GM21619 (cell line): ENCODE measurements around the gene MINPP1.
"Not testable (repeated sequence)": the region's sequence is repeated elsewhere in the genome, so short reads cannot be mapped to it uniquely, and the experiment has no call there.

Source experiments
- ATAC-seq: cut with Tn5 transposase; IDR thresholded peaks from one replicate; pipeline ENCODE4 v1.9.1; 2021; ENCODE audit not compliant: unreplicated experiment

Gene MINPP1

DNA sequence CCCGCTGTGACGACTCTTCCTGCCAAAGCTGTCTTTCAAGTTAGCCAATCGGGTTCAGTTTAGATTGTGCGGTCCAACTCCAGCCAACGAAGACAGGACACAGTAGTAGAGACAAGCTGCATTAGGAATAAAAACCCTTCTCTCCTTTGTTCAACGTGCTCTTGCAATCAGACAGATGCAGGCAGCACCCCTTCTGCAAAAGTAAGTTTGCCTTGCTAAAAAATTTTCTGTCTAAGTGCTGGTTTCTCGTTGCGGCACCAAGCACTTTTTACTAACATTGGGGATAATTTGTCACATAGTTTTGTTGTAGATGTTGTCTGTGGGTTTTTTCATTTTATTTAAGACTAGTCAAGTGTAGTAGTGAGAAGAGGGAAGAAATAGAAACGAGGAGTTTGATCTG, 58.1 kb downstream of the MINPP1 start:
- ATAC-seq = no peak

DNA sequence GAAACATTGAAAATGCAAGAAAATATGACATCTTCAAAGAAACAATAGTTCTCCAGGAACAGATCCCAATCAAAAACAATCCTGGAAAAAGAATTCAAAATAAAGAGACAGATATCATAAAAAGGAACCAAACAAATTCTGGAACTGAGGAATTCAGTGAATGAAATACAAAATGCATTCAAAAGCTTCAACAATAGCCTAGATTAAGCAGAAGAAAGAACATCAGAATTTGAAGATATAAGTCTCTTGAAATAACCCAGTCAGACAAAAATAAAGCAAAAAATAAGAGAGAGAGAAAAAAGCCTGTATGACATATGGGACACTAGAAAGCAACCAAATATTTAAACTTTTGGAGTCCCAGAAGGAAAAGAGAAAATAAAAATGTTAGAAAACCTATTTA, 60.3 kb downstream of the MINPP1 start:
- ATAC-seq = no peak

DNA sequence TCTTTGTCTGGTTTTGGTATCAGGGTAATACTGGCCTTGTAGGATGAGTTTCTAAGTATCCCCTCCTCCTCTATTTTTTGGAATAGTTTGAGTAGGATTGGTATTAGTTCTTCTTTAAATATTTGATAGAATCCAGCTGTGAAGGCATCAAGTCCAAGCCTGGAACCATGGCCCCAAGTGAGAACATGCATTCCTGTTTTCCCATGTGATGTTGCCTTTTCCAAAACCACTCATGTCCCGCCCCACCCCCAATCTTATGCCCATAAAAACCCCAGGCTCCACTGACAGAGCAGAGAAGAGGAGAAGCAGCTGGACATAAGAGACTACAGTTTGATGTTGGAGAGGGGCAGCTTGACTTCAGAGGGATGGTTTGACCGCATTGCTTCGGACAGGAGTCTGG, 71.2 kb downstream of the MINPP1 start:
- ATAC-seq = no peak

DNA sequence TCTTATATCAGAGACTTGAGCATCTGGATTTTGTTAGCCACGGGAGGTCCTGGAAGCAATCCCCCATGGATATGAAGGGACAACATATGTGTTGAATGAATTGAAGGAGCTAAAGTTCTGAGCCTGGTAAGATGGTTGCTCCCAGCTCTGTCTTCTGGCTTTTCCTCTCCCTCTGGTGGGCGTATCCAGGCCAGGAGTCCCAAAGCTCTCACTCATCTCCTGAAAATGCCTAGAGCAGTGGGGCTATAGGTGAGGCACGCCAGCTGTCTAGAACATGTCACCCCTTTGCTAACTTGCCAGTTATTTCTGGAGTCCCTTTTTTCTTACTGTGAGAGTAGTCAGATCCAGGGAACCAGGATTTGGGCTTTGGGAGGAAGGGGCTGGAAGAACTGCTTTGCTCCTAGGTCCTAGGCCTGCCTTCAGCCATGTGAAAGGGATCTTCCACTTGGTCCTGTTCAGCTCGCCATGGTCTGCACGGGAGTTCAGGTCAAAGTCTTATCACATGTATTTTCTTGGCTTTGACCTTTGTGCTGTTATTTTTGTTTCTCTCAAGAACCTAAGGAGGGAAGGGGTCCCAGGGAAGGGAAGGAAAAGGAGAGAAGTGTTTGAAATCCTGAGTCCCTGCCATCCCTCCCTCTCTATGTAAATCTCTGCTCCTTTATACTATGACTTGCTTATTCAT, 73.6 kb downstream of the MINPP1 start:
- ATAC-seq = no peak

DNA sequence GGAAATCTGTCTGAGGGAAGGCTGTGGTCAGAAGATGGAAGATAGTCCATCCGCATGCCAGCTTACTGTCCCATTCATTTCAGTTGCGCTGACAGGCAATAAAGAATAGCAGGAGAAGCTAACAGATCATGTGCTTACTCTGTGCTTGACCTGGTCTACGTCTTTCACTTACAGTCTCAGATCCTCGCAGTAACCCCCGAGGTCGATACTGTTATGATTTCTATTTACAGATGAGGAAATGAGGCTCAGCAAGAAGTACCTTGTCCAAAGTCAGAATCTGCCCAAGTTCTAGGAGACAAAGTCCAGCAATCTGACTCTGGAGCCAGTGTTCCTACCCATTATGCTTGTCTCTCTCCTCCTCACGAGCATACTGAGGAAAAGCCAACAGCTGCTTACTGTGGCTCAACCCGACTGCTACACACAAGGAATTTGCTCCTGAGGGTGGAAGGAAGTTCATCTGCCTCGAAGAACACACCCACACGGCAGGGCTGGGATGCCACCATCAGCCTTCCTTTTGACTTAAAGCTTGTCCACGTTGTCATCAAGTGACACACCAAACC, 74.2 kb downstream of the MINPP1 start:
- no peak for ATAC-seq

DNA sequence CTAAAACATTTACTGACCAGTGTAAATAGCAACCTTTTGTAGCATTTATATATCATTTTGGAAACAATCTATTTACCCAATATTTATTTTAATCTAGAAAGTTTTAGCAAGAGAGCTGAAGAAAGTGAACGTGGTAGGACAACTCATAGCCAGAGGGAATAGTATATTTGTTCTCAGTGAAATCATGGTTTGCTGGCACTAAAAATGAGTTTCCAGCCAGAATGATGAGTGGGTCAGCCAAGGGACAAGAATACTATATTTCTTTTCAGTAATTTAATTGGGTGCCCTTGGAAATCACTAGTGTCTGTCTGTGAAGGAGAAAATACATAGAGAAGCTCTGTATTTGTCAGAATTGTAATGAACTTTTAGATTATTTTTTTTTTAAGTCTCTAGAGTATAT, 74.9 kb downstream of the MINPP1 start:
- no peak for ATAC-seq

DNA sequence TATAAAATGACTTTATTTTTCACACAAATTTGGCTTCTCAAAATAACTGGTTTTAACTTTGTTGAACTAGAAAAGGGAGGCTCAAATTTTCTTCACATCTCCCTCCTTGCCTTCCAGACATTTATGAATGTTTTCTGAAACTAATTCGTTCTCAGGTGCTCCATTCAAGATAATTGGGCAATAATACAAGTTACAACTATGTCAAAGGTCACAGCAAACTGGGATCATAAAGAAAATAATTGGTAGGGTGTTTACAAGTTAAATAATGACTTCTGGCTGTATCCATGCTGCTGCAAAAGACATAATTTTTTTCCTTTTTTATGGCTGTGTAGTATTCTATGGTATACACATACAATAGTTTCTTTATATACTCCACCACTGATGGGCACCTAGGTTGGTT, 75.3 kb downstream of the MINPP1 start:
- no peak for ATAC-seq

DNA sequence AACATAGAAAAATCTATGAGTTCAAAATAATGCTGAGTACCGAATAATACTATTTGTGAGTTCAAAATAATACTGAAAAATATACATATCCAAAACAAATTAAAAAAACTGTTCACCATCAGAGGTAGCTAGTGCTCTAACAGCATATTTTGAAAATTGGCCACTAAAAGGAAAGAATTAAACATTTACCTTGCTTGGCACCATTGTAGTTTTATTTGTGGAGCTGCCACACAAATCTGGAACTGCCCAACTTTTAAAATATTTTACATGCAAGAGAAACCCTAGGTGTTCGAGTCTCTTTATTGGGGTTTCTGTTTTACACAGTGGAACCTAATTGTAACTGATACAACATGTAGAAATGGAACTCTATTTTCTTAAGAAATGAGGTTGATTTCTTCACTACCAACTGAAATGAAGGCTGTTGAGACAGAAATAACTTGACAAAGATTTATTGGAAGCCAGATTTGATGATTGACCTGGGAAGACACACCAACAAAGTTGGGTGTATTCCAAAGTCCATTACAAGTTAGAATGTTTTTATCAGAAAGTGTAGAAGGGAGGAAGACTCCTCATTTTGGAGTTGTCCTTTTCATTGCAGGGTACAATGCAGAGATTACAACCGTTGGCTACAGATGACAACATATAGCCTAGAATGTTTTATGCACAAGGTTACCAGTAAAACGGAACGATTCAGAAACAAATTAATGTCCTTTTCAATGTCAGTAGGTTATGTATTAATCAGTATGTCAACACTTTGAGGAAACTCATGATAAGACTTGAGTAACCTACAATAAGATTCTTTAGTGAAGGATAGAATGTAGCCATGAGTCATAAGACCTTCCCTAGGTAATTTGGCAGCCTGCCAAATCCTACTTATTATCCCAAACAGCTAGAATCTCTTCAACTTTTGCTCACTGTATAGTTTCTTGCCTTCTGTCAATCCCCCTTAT, 81.1 kb downstream of the MINPP1 start:
- no peak for ATAC-seq

DNA sequence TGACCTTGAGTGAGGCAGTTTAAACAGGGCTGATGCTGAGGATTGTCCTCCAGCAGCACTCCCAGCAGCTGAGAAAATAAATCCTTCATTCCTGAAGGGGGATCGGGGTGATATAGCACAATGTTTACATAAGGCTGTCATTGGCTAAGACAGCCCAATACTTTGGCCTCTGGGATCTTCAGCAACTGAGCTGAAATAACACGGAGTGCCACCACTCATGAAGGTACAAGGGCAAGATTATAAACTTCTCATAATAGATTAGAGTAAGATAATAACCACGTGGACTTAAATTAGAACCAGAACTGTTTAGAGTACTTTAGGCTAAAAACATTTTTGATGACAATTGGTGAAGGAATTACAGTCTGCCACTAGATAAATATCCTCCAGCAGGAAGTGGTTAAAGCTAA, 85.0 kb downstream of the MINPP1 start:
- ATAC-seq = no peak

DNA sequence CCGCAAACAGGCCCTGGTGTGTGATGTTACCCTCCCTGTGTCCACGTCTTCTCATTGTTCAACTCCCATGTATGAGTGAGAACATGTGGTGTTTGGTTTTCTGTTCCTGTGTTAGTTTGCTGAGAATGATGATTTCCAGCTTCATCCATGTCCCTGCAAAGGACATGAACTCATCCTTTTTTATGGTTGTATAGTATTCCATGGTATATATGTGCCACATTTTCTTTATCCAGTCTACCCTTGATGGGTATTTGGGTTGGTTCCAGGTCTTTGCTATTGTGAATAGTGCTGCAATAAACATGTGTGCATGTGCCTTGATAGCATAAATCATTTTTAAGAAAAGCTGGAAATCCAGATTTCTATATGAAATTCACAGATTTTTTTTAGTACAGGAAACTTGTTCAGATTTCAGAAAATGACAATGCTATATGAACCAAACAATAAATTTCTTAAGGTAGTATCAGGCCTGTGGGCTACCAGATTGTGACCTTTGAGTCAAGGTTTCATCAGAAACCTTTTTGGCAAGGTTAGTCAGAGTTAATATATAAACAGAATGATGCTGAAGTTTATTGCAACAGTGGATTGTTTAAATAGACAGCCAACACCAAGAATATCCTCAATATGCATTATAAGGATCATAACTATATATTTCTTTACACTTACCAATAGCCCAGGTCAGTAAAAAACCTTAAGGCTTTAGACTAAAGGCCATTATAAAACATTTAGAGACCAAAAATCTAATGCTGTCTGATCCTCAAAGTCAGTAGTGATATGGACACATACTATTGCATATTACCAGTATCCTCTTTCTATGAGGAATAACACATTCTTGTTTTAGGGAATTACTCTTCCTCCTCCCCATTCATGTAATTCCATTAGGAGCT, 86.3 kb downstream of the MINPP1 start:
- ATAC-seq = no peak

DNA sequence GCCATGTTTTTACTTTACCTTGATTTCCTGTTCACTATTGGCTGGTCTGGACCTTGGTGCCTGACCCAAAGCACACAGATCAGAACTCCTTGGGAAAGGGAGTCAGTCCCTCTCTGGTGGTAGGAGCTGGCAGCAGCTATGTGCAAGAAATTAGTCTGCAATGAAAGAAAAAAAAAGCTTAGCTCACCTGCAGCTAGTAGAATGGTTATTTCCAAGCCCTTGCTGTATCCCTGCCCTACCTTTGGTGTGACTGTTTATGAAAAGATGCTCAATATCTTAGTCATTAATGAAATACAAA, 86.8 kb downstream of the MINPP1 start:
- ATAC-seq = no peak

DNA sequence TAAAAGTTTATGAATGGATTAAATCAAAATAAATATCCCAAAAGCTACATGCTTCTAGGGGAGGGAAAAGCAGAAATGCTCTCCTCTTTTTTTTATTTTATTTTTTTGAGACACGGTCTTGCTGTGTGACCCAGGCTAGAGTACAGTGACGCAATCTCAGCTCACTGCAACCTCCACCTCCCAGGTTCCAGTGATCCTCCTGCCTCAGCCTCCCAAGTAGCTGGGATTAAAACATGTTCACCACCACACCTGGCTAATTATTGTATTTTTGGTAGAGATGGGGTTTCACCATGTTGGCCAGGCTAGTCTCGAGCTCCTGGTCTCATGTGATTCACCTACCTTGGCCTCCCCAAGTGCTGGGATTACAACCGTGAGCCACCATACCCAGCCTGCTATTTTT, 88.2 kb downstream of the MINPP1 start:
- ATAC-seq = not testable (repeated sequence)

DNA sequence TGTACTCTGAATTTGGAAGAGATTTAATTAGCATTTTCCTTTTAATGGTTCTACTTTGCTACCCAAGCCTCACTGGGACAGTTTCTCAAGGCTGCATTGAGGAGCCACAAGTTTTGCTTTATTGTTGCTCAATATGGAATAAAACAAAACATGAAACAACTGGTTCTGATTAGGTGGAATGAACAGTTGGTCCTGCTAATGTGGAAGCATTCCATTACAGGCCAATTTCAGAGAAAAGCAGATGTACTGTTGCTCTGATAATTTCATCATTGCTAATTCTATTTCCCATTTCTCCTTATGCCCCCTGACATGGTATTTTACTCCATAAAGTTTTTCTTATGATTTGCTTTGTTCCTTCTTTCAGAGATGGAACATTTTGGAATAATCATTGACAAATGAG, 89.0 kb downstream of the MINPP1 start:
- no peak for ATAC-seq

DNA sequence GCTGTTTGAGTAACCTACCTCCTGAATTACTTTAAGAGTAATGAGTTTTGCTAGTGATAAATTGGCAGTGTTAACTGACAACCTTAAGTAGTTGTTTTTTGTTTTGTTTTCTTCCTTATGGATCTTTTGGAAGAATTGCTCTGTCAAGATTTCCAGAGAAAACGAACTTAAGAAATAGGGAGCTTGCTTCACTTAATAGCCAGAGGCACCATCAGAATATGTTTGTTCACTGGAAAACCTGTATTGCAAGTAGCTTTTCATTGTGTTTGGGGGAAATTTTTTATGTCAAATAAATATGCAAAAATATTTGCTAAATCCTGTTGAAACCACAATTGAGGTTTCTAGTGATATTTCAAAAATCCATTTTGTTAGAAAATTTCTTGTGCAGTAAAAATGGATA, 89.5 kb downstream of the MINPP1 start:
- ATAC-seq = no peak

DNA sequence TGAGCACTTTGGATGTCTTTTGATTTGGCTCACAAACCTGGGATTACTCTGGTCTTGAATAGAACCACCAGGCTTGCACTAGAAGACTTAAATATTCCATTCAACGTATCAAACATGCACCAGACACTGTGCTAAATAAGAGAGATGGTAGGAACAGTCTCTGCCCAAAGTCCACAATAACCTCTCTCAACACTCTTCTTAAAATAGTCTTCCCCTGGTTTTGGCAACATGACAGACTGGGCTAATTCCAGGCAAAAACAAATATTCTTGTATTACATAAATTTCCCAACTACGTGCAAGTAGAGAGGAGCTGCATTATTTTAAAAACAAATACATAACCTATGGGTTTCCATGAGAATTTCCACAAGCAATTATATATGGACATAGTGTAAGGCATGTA, 90.2 kb downstream of the MINPP1 start:
- no peak for ATAC-seq

DNA sequence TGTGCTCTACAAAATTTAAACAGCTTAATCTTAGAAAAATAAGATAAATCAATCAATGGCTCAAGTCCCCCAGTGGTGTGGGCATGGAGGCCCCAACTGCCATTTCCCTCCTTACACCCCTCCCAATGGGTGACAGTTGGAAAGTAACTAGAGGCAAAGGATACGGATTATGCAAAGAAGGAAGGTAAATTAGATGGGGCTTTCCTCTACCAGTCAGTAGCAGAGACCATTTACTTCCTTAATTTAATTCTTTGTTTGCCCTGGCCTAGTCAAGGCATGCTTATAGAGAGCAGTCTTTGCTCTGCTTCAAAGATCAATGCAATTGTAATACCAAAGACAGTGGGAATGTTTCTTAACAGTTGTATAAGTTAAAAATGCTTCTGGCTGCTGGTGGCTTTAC, 91.7 kb downstream of the MINPP1 start:
- no peak for ATAC-seq

DNA sequence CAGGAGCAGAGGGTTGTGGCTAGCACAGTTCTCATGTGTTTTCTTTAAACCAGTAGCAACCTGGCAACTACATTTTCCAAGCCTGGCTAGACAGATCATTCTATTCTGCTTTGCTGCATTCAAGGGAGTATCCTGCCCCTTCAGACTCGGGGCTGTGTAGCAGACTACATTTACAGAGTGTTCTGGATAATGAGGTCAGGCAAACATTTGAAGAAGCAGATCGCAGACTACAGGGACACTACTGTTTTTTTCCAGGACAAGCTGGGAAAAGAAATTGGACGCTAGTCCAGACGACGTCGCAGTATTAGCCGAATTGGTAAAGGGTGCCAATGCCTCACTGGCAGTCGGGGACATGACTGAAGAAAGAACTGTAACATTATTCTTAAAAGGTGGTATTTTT, 94.0 kb downstream of the MINPP1 start:
- ATAC-seq = no peak

DNA sequence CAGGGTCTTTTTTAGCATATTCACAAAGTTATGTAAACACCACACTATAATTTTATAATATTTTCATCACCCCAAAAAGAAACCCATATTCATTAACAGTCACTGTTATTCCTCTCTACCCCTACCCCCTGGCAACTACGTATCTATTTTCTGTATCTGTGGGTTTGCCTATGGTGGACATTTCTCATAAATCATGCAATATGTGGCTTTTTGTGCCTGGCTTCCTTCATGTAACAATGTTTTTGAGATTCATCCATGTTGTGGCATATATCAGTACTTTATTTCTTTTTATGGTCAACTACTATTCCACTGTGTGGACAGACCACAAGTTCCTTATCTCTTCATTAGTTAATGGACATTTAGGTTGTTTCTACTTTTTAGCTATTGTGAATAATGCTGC, 95.9 kb downstream of the MINPP1 start:
- ATAC-seq = no peak
